H1 (cell line): Measurements from ENCODE around the gene SELPLG. TPM values are rescaled to one million over a fixed set of nuclear protein-coding genes. Genes with fewer than 3 reads are reported as not detected.

Experiments
- CTCF ChIA-PET: fragments of 300-600 bp; sonication (Branson Sonifier 250); formaldehyde crosslinking; loops from one replicate; lab custom pipeline; 2021; ENCODE audit not compliant: partially characterized antibody; lab: Charles Lee
- POLR2A ChIA-PET: fragments of 300-600 bp; sonication (Branson Sonifier 250); formaldehyde crosslinking; loops from one replicate; lab custom pipeline; 2021; ENCODE audit warnings: inconsistent platforms; ENCODE audit not compliant: partially characterized antibody; lab: Charles Lee
- DNase-seq, 2 experiments: peaks; one replicate each; pipeline versions ENCODE4 v3.0.0 to v3.0.0-alpha.2; 2010 to 2022; ENCODE audit warnings: low spot score in 2 of 2, low read depth in 1 of 2, mixed read lengths in 1 of 2
- FAIRE-seq: peaks from 2 replicates; lab custom pipeline; 2011; peaks lifted over from hg19 to GRCh38; lab: Jason Lieb, UNC
- H2AFZ ChIP-seq: 2 replicates; pipeline ENCODE4 v1.8.1; 2012; ENCODE audit warnings: low read length, inconsistent platforms
- H2AK5ac ChIP-seq: 2 replicates; pipeline ENCODE4 v1.6.1; 2013; ENCODE audit warnings: low read depth, low read length
- H2BK120ac ChIP-seq: replicated peaks from 2 replicates; pipeline ENCODE3; 2013; ENCODE audit warnings: low read depth, low read length, inconsistent platforms
- H2BK12ac ChIP-seq: 2 replicates; pipeline ENCODE4 v1.6.1; 2013; ENCODE audit warnings: low read depth, low read length
- H2BK15ac ChIP-seq: 2 replicates; pipeline ENCODE4 v1.6.1; 2013; ENCODE audit warnings: low read length
- H2BK20ac ChIP-seq: 2 replicates; pipeline ENCODE4 v1.6.1; 2013; ENCODE audit warnings: low read length
- H2BK5ac ChIP-seq: 2 replicates; pipeline ENCODE4 v1.6.1; 2013; ENCODE audit warnings: low read depth, low read length
- H3K14ac ChIP-seq: 2 replicates; pipeline ENCODE4 v1.6.1; 2013; ENCODE audit warnings: inconsistent platforms; ENCODE audit not compliant: insufficient read length
- H3K18ac ChIP-seq: 2 replicates; pipeline ENCODE4 v1.6.1; 2013; ENCODE audit warnings: low read length; ENCODE audit errors: extremely low read depth
- H3K23ac ChIP-seq: 2 replicates; pipeline ENCODE4 v1.6.1; 2013; ENCODE audit warnings: inconsistent platforms; ENCODE audit not compliant: insufficient read length
- H3K23me2 ChIP-seq: 2 replicates; pipeline ENCODE4 v1.6.1; 2013; ENCODE audit warnings: low read depth, low read length
- H3K27ac ChIP-seq: 2 replicates; pipeline ENCODE4 v1.6.1; 2011; ENCODE audit warnings: low read depth, low read length, inconsistent platforms
- H3K27me3 ChIP-seq, 4 experiments: replicated peaks in 1 of 4; 1 replicate in 1 of 4; 2 replicates in 3 of 4; pipeline versions ENCODE4 v1.6.1 to v1.8.1; 2011 to 2013; ENCODE audit warnings: low read length in 3 of 4, mild to moderate bottlenecking in 3 of 4, inconsistent platforms in 2 of 4, mixed read lengths in 2 of 4, moderate library complexity in 1 of 4; ENCODE audit not compliant: control insufficient read depth in 3 of 4, insufficient read depth in 3 of 4; ENCODE audit errors: extremely low read depth in 1 of 4
- H3K36me3 ChIP-seq, 4 experiments: 2 replicates each; pipeline versions ENCODE4 v1.6.1 to v1.8.1; 2011 to 2013; ENCODE audit warnings: mild to moderate bottlenecking in 4 of 4, low read length in 3 of 4, moderate library complexity in 2 of 4, control low read depth in 1 of 4, inconsistent platforms in 1 of 4; ENCODE audit not compliant: insufficient read depth in 4 of 4, control insufficient read depth in 2 of 4
- H3K4ac ChIP-seq: replicated peaks from 2 replicates; pipeline ENCODE3; 2013; ENCODE audit warnings: low read length, low read depth, mixed read lengths, inconsistent platforms; ENCODE audit not compliant: insufficient read length
- H3K4me1 ChIP-seq, 4 experiments: replicated peaks in 1 of 4; 1 replicate in 1 of 4; 2 replicates in 3 of 4; pipeline versions ENCODE4 v1.6.1 to v1.8.1; 2011 to 2013; ENCODE audit warnings: low read length in 3 of 4, inconsistent platforms in 2 of 4, mixed read lengths in 1 of 4; ENCODE audit not compliant: insufficient read depth in 4 of 4, control insufficient read depth in 3 of 4
- H3K4me2 ChIP-seq, 2 experiments: 2 replicates each; pipeline versions ENCODE4 v1.6.1 to v1.8.1; 2011 to 2013; ENCODE audit warnings: low read depth in 2 of 2, low read length in 2 of 2, control low read depth in 1 of 2, inconsistent platforms in 1 of 2, mild to moderate bottlenecking in 1 of 2; ENCODE audit not compliant: insufficient read depth in 1 of 2
- H3K4me3 ChIP-seq, 4 experiments: fragments of 200-600, 300-600 bp in 1 of 4; sonication (generic), shearing (Covaris generic), sonication (Bioruptor Twin) in 1 of 4; 2 replicates each; pipeline versions ENCODE4 v1.5.1 to v1.8.1; 2011 to 2016; ENCODE audit warnings: low read length in 4 of 4, low read depth in 3 of 4, control low read depth in 2 of 4, inconsistent platforms in 2 of 4, mild to moderate bottlenecking in 2 of 4, mixed read lengths in 1 of 4, moderate library complexity in 1 of 4; ENCODE audit not compliant: insufficient read depth in 2 of 4; ENCODE audit errors: extremely low read depth in 1 of 4
- H3K56ac ChIP-seq: replicated peaks from 2 replicates; pipeline ENCODE3; 2013; ENCODE audit warnings: low read depth, mild to moderate bottlenecking, mixed read lengths, low read length, inconsistent platforms; ENCODE audit not compliant: insufficient read length
- H3K79me1 ChIP-seq: 2 replicates; pipeline ENCODE4 v1.6.1; 2013; ENCODE audit warnings: low read depth, low read length, control low read depth
- H3K79me2 ChIP-seq, 2 experiments: 2 replicates each; pipeline versions ENCODE4 v1.6.1 to v1.8.1; 2012 to 2013; ENCODE audit warnings: low read length in 2 of 2, mild to moderate bottlenecking in 2 of 2, inconsistent platforms in 1 of 2; ENCODE audit not compliant: insufficient read depth in 2 of 2, control insufficient read depth in 1 of 2
- H3K9ac ChIP-seq, 4 experiments: replicated peaks in 1 of 4; 1 replicate in 1 of 4; 2 replicates in 3 of 4; pipeline versions ENCODE4 v1.6.1 to v1.8.1; 2011 to 2013; ENCODE audit warnings: low read depth in 3 of 4, low read length in 3 of 4, control low read depth in 2 of 4, mild to moderate bottlenecking in 2 of 4, moderate library complexity in 2 of 4, inconsistent platforms in 1 of 4; ENCODE audit errors: extremely low read depth in 1 of 4
- H3K9me3 ChIP-seq, 2 experiments: 2 replicates each; pipeline versions ENCODE4 v1.6.1 to v1.8.1; 2012 to 2013; ENCODE audit warnings: mild to moderate bottlenecking in 2 of 2, moderate library complexity in 2 of 2, control low read depth in 1 of 2, inconsistent platforms in 1 of 2, low read depth in 1 of 2, low read length in 1 of 2, mixed read lengths in 1 of 2; ENCODE audit not compliant: insufficient read depth in 2 of 2
- H4K20me1 ChIP-seq, 2 experiments: replicated peaks in 1 of 2; 2 replicates each; pipeline versions ENCODE3 to v1.8.1; 2011 to 2013; ENCODE audit warnings: inconsistent platforms in 2 of 2, low read length in 2 of 2, mild to moderate bottlenecking in 1 of 2; ENCODE audit not compliant: insufficient read depth in 2 of 2, control insufficient read depth in 1 of 2
- H4K5ac ChIP-seq: 2 replicates; pipeline ENCODE4 v1.6.1; 2013; ENCODE audit warnings: low read length, low read depth, mixed read lengths, inconsistent platforms; ENCODE audit not compliant: insufficient read length
- H4K8ac ChIP-seq: 2 replicates; pipeline ENCODE4 v1.8.0; 2013; ENCODE audit warnings: mild to moderate bottlenecking, moderate library complexity, low read length, inconsistent platforms; ENCODE audit not compliant: insufficient read depth; ENCODE audit errors: extremely low read depth
- H4K91ac ChIP-seq: replicated peaks from 2 replicates; pipeline ENCODE3; 2013; ENCODE audit warnings: low read length, mixed read lengths, inconsistent platforms; ENCODE audit not compliant: insufficient read length
- SIRT6 ChIP-seq: IDR thresholded peaks from one replicate; pipeline ENCODE4 v1.7.1; 2012; ENCODE audit warnings: low read length, inconsistent platforms
- YY1 ChIP-seq: IDR thresholded peaks from 2 replicates; pipeline ENCODE4 v1.6.1; 2011; ENCODE audit warnings: low read depth, mild to moderate bottlenecking, low read length
- WGBS, 2 experiments: shearing (Covaris generic) in 1 of 2; methylation state at CpG; one replicate each; pipeline versions ENCODE4 v1.1.6 to v1.1.7; 2013 to 2015; ENCODE audit warnings: low lambda C conversion rate in 2 of 2, mixed read lengths in 2 of 2, inconsistent platforms in 1 of 2, low coverage in 1 of 2, missing lambda C conversion rate in 1 of 2; ENCODE audit not compliant: insufficient replicate concordance in 2 of 2, insufficient coverage in 1 of 2, insufficient read length in 1 of 2; ENCODE audit errors: extremely low coverage in 1 of 2, missing lambda C conversion rate in 1 of 2; 5-methylcytosine and 5-hydroxymethylcytosine counted together
- polyA plus RNA-seq, 7 experiments: library from polyadenylated mRNA; depleted of rRNA in 3 of 7; stranded (reverse) in 5 of 7; unstranded in 2 of 7; fragments of >200 nt in 5 of 7; fragments of 200-250 nt in 2 of 7; gene quantifications; 1 replicate in 5 of 7; 2 replicates in 1 of 7; 4 replicates in 1 of 7; pipeline versions ENCODE4 v1.2.1 to v1.2.3, GENCODE V29; 2011 to 2013; ENCODE audit warnings: missing spikeins in 2 of 7, mixed read lengths in 2 of 7
- total RNA-seq: library from RNA; stranded (reverse); fragmentation: NEBNext Ultra II Directional; extraction: Animal tissue kit (Norgen Biotek cat#: 25700); gene quantifications from 2 replicates; pipeline ENCODE4 v1.2.1, GENCODE V29; 2021

The SELPLG gene
- total and polyA plus RNA-seq, 2 of the 8 experiments (the other 6 are each of a cell fraction or from before 2014, with no cell fraction given): 0.18 TPM; not detected in 1

DNA sequence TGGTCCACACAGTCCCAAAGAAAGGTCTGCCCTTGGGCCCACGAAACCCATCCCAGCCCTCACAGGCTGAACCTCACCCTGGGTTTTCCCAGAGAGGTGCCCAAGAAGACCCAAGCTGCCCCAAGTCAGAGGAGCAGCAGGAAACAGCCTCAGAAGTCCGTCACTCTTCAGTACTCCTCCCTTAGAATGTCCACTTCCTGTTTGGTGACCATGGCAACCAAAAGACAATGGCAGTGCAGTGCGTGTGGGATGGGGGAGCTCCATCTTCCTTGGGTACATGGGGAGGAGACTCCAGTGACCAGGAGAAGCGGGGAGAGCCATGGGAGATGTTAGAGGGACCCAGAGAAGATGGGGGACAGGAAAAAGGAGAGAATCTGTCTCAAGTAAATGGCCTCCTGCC, 11.3 kb downstream of the SELPLG start:
- Histone ChIP-seq H2BK20ac (no peak overlapping the region), H4K8ac (peak overlapping the region; percentile 54; the same call in 1 of the 2 replicates), H3K4me3 (no peak overlapping the region), H3K4ac (no peak overlapping the region), H2BK5ac (peak overlapping the region; percentile 63; the same call in 1 of the 2 replicates), H3K18ac (peak overlapping the region; percentile 28; the same call in 1 of the 2 replicates), H3K23me2 (no peaks in the 10 kb centered on the region), H3K9ac (no peak overlapping the region), H3K79me2 (no peaks in the 10 kb centered on the region), H4K91ac (no peak overlapping the region), H3K36me3 (no peaks in the 10 kb centered on the region), H3K56ac (no peak overlapping the region), H4K5ac (no peak overlapping the region), H3K23ac (no peak overlapping the region), H3K79me1 (no peaks in the 10 kb centered on the region), H2BK12ac (0 out of 2 replicates have a peak overlapping the region, but pooled peaks have one; percentile 50), H2AFZ (peak overlapping the region; percentile 90), H3K4me1 (peaks cover 2 to 9% (median 4%) of the 10 kb centered on the region in 4 experiments; a peak in 4 of 7 replicates), H3K14ac (no peak overlapping the region), H2BK15ac (peak overlapping the region; percentile 36), H4K20me1 (no peaks in the 10 kb centered on the region), H3K4me2 (no peak overlapping the region), H3K27me3 (no peaks in the 10 kb centered on the region), H2BK120ac (no peak overlapping the region), H2AK5ac (peak overlapping the region; percentile 70; the same call in 1 of the 2 replicates), H3K27ac (0 out of 2 replicates have a peak overlapping the region, but pooled peaks have one; percentile 11), H3K9me3 (no peaks in the 10 kb centered on the region; a peak in 2 of 4 replicates)
- 70% methylated on average over 4 of the region's 4 CpGs; no CpG with 5 or more reads in 1 of the 2 experiments for WGBS, 2 experiments
- no peak for FAIRE-seq
- POLR2A ChIA-PET: interaction anchor here (1.1 to 1.6 kb wide), 5 partner anchors 16 to 62 kb away, joined by 3 to 9 read pairs (median 5); no protein-coding TSS in a partner anchor
- TF ChIP-seq SIRT6: no peak
- TF ChIP-seq YY1: 0 out of 2 replicates have a peak, but pooled peaks have one; percentile 12
- DNase-seq: no peak
- CTCF ChIA-PET: interaction anchor here (0.9 to 22.5 kb wide), 7 partner anchors 15 to 514 kb away, joined by 3 to 523 read pairs (median 4); partner anchors contain the start of genes ISCU, SART3 and SELPLG
